GM21423 (cell line): ENCODE results near the gene MLLT1.

Source experiments
- ATAC-seq: cut with Tn5 transposase; IDR thresholded peaks from one replicate; pipeline ENCODE4 v1.9.1; 2021; ENCODE audit warnings: mild to moderate bottlenecking, moderate library complexity; ENCODE audit not compliant: unreplicated experiment

Gene MLLT1

DNA sequence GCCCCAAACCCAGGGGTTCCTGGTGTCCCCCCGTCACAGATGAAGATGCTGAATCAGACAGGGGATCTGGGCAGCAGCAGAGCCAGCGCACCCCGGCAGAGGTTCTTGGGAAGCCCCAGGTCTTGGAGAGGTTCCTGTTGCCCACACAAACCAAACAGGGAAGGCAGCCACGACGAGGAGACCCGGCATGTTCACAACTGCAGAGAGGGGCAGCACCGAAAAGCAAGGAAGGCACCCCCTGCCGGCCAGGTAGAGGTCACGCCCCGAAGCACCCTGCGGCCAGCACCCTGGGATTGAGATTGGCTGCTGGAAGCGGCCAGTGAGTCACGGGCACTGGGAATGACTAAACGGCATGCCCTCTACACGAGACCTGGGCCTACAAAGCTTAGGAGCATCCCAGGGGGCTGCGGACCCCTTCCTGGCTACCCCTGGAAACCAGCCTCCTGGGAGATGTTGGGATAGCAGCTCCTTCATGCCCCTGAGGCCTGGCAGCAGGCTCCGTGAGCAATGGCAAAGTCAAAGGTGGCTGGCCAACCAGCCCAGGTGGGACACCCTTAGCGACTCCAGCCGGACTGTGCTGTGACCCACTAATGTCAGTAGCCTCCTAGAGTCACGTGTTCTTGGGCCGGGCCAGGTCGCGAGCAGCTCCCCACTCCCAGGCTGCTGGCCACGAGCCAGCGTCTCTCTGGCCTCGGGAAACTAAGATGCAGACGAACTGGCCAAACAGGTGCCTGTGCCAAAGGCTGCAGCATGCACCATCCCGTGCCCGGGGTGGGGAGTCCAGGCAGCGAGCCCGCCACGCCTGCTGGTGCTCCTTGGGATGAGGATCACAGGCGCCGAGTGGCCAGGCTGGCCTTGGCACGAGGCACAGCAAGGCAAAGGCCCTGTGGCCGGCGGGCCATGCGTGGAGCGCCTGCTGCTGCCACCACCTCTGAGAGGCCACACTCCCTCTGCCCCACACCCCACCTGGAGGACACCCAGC, 43.2 kb downstream of the MLLT1 start:
- no peak for ATAC-seq

- no peak for ATAC-seq
These were observed 44.5 kb downstream of the MLLT1 start for GRCh38 chr19:6235031-6235951.

DNA sequence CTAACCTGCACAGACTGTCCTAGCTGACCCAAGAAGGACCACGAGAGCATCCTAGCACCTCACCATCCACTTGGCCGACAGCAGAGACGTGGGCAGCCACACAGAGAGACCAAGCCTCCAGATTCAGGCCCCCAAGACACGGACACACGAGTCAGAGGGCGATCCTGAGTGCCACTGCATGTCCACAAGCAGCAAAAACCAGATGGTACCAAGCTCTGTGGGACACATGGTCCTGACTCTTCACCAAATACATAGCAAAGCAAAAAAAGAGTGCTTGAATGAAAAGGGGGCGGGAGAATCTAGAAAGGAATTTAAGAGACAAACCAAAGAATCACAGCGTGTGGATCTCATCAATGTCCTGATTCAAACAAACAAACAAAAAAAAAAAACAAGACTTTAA, 45.2 kb downstream of the MLLT1 start:
- no peak for ATAC-seq

DNA sequence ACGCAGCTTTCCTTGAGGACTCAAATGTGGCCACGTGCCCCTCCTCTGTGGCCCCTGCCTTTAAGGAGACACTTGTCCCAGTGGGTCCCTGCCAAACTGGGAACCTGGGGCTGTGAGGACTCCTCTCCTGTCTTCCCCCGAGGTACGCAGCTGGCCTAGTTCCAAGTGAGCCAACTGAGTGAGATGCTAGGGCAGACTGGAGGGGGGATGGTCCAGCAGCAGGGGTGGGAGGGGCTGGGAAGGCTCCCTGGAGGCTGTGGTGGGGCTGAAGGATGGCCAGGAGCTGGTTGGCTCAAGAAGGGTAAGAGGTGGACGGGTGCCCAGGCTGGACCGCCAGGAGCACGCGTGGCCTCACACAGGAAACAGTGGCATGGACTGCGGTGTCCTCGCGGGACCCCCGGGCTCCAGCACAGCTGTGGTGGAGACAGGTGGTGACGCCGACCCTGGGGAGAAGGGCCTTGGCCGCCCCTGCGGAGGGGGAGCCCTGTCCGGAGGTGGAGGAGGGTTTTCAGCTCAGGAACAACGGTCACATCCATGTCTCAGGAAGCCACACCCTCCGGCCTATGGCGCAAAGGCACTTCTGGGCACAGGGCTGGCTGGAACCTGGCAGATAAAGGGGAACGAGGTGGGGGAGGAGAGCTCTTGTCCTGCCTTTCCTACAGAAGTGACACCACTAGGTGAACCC, 45.8 kb downstream of the MLLT1 start:
- ATAC-seq = no peak

DNA sequence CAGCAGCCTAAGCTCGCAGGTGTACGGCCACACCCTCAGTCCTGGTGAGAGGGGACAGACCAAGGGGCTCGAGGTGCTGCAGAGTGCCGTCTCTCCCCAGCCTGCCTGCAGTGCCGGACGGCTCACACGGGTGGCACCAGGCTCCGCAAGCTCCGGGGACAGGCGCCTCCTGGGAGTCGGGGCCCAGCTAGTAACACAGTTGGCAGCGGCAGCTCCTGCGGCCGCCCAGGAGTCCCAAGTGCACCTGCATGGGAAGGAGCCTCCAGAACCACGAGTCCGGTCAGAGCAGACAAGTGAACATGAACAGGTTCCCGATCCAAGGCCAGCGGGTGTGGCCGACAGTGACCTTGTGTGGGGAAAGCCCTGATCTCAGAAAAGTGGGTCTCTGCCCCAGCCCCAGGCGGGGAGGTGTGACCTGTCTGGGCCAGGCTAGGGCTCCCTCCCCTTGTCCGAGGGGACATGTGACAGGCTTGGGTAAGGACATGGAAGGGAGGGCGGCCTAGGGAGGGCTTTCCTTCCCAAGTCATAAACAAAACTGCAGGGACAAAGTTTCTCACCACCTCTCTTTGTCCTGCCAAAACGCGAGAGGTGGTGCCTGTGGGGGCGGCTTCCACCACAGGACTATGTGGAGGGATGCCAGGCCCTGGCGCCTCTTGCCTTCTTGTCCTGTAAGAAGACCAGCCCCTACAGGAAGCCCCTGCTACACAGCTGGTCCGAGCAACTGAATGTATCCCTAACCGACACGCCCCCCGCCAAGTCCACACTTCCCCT, 46.5 kb downstream of the MLLT1 start:
- ATAC-seq = no peak

GRCh38 chr19:6232601-6233055, 47.1 kb downstream of the MLLT1 start:
- no peak for ATAC-seq

GRCh38 chr19:6230991-6231448, 48.8 kb downstream of the MLLT1 start:
- no peak for ATAC-seq

DNA sequence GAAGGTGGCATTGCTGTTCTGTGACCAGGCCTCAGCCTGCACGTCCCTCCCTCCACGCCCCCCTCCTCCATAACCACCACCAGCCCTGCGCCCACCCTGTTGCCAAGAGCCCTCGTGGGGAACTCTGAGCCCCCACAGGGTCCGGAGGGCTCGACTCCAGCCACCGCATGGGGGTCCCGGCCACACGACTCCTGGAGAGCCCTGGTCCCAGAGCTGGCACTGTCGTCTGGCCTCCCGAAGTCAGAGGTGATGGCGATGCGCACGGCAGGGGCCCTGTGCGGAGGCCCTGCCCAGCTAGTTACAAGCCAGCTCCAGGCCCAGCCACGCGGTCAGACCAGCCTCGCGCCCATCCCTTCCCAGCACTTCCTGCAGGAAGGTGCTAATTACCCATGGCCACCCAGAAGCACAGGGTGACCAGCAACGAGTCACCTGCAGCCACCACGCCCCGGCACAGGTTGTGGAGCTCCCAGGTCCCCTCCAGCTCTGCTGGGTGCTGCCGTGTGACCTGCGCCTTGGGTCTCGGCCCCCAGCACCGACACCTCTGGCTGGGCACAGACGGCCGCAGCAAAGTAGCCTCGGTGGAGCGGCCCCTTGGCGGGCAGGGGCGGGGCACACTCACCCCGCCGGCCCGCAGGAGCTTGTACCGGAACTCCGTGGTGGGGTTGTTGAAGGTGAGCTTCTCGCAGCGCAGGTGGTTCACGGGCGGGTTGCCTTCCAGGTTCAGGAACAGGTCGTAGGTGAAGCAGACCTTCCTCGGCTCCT, 49.6 kb downstream of the MLLT1 start:
- no peak for ATAC-seq

- no peak for ATAC-seq
These were observed 50.4 kb downstream of the MLLT1 start for GRCh38 chr19:6229216-6229913.

- ATAC-seq = no peak
These were observed 51.1 kb downstream of the MLLT1 start for GRCh38 chr19:6228551-6229215.

GRCh38 chr19:6227936-6228325, 51.8 kb downstream of the MLLT1 start:
- no peak for ATAC-seq

GRCh38 chr19:6227156-6227935, 52.4 kb downstream of the MLLT1 start:
- ATAC-seq = no peak

- ATAC-seq = no peak
These were observed 53.2 kb downstream of the MLLT1 start for GRCh38 chr19:6226444-6227155.

- ATAC-seq = no peak
These were observed 53.8 kb downstream of the MLLT1 start for GRCh38 chr19:6226012-6226411.

- no peak for ATAC-seq
These were observed 54.4 kb downstream of the MLLT1 start for GRCh38 chr19:6225232-6225865.

- no peak for ATAC-seq
These were observed 55.5 kb downstream of the MLLT1 start for GRCh38 chr19:6224308-6224675.
